K562 (cell line): ENCODE data around the gene CLIP1. TPM values are rescaled to one million over a fixed set of nuclear protein-coding genes. Genes with fewer than 3 reads are reported as not detected.

Experiments
- ADNP ChIP-seq: fragments of 200-800 bp; sonication (Bioruptor generic); IDR thresholded peaks from 2 replicates; pipeline ENCODE4 v1.6.1; 2016; ENCODE audit warnings: missing genetic modification characterization, missing compliant biosample characterization
- BMI1 ChIP-seq: fragments of 150-350 bp; IDR thresholded peaks from 2 replicates; pipeline ENCODE4 v1.6.1; 2014; ENCODE audit warnings: low read length
- E2F3 ChIP-seq: fragments of 250-450 bp; sonication (Bioruptor Pico); IDR thresholded peaks from 2 replicates; pipeline ENCODE4 v1.4.0; 2020; ENCODE audit warnings: mild to moderate bottlenecking
- ETV6 ChIP-seq, 3 experiments: fragments of 150-350 bp in 1 of 3; sonication (generic) in 1 of 3; formaldehyde crosslinking in 1 of 3; IDR thresholded peaks; 2 replicates each; pipeline versions ENCODE4 v1.6.1 to v1.8.0; 2014 to 2022; ENCODE audit warnings: borderline replicate concordance in 2 of 3, low read depth in 2 of 3, antibody characterized with exemption in 1 of 3, low read length in 1 of 3, mild to moderate bottlenecking in 1 of 3, missing genetic modification reagents in 1 of 3
- FOXJ3 ChIP-seq: sonication (generic); formaldehyde crosslinking; IDR thresholded peaks from 2 replicates; pipeline ENCODE4 v1.4.0; 2020; ENCODE audit warnings: mild to moderate bottlenecking, missing genetic modification reagents
- GTF2E2 ChIP-seq: fragments of 200-800 bp; sonication (Bioruptor generic); IDR thresholded peaks from 2 replicates; pipeline ENCODE4 v1.6.1; 2016; ENCODE audit warnings: missing genetic modification characterization, missing compliant biosample characterization
- MAFF ChIP-seq: IDR thresholded peaks from 2 replicates; pipeline ENCODE4 v1.6.1; 2012; ENCODE audit warnings: low read length, improper control_type of control experiment
- NEUROD1 ChIP-seq: fragments of 150-350 bp; IDR thresholded peaks from 2 replicates; pipeline ENCODE4 v1.6.1; 2014; ENCODE audit warnings: borderline replicate concordance, low read length, low read depth; ENCODE audit not compliant: partially characterized antibody
- PHB2 ChIP-seq: fragments of 450-650 bp; IDR thresholded peaks from 2 replicates; pipeline ENCODE4 v1.6.1; 2017; ENCODE audit warnings: low read depth
- PPARD ChIP-seq: fragments of 250-450 bp; sonication (Bioruptor Pico); IDR thresholded peaks from 2 replicates; pipeline ENCODE4 v1.8.0; 2022; ENCODE audit warnings: inconsistent platforms, mild to moderate bottlenecking, moderate library complexity
- SAFB2 ChIP-seq: fragments of 200-400 bp; formaldehyde crosslinking; IDR thresholded peaks from 2 replicates; pipeline ENCODE4 v1.6.1; 2018; ENCODE audit warnings: borderline replicate concordance, low read length, low read depth, moderate library complexity; ENCODE audit not compliant: severe bottlenecking
- SRSF1 ChIP-seq: fragments of 200-400 bp; formaldehyde crosslinking; IDR thresholded peaks from 2 replicates; pipeline ENCODE4 v1.6.1; 2017; ENCODE audit warnings: mild to moderate bottlenecking, low read depth, low read length, moderate library complexity
- SRSF3 ChIP-seq: fragments of 200-400 bp; formaldehyde crosslinking; IDR thresholded peaks from 2 replicates; pipeline ENCODE4 v1.6.1; 2016; ENCODE audit warnings: mild to moderate bottlenecking, low read length, moderate library complexity; ENCODE audit not compliant: insufficient read depth
- ZNF224 ChIP-seq: sonication (generic); formaldehyde crosslinking; IDR thresholded peaks from 2 replicates; pipeline ENCODE4 v1.8.0; 2022; ENCODE audit warnings: mild to moderate bottlenecking, missing genetic modification reagents
- ZNF431 ChIP-seq: sonication (generic); formaldehyde crosslinking; IDR thresholded peaks from 2 replicates; pipeline ENCODE4 v1.8.0; 2022; ENCODE audit warnings: mild to moderate bottlenecking, missing genetic modification reagents
- ZNF764 ChIP-seq: fragments of 250-450 bp; sonication (Bioruptor Pico); IDR thresholded peaks from 2 replicates; pipeline ENCODE4 v1.4.0; 2020; ENCODE audit warnings: low read depth, mild to moderate bottlenecking, moderate library complexity
- polyA plus RNA-seq, 8 experiments: library from polyadenylated mRNA; depleted of rRNA in 4 of 8; stranded (reverse) in 5 of 8; unstranded in 3 of 8; fragments of >200 nt; fragmentation: Nextera tagmentation in 2 of 8; fragmentation: Illumina TruSeq in 1 of 8; extraction: Ambion mirVana in 2 of 8; extraction: Trizol in 1 of 8; gene quantifications; 2 replicates each; pipeline versions ENCODE4 v1.2.1 to v1.2.3, GENCODE V29; 2011 to 2014; ENCODE audit warnings: inconsistent platforms in 1 of 8, missing spikeins in 1 of 8
- total RNA-seq, 7 experiments: library from RNA; depleted of rRNA in 6 of 7; stranded (reverse); fragments of >200 nt in 6 of 7; fragmentation: Illumina TruSeq in 2 of 7; extraction: Trizol in 2 of 7; gene quantifications; 2 replicates each; pipeline versions ENCODE4 v1.2.1 to v1.2.3, GENCODE V29; 2011 to 2021; ENCODE audit warnings: low replicate concordance in 1 of 7
- TF ChIP-seq, protein P1 (sequence below): sonication (generic); formaldehyde crosslinking; IDR thresholded peaks from 2 replicates; pipeline ENCODE4 v1.8.1; 2023; ENCODE audit warnings: mild to moderate bottlenecking, missing genetic modification reagents, moderate library complexity
- TF ChIP-seq, protein P2 (sequence below): fragments of 200-400 bp; formaldehyde crosslinking; IDR thresholded peaks from 2 replicates; pipeline ENCODE4 v1.6.1; 2017; ENCODE audit warnings: mild to moderate bottlenecking, low read depth, low read length, moderate library complexity
- TF ChIP-seq, protein P3 (sequence below), 2 experiments: fragments of 450-650 bp; IDR thresholded peaks; 2 replicates each; pipeline ENCODE4 v1.6.1; 2018; ENCODE audit warnings: mild to moderate bottlenecking in 2 of 2, low read depth in 1 of 2; ENCODE audit not compliant: partially characterized antibody in 2 of 2

The CLIP1 gene
- total and polyA plus RNA-seq, 9 of the 15 experiments (the other 6 are each of a cell fraction or from before 2014, with no cell fraction given): 5.8 to 33.9 (median 27.6) TPM

DNA sequence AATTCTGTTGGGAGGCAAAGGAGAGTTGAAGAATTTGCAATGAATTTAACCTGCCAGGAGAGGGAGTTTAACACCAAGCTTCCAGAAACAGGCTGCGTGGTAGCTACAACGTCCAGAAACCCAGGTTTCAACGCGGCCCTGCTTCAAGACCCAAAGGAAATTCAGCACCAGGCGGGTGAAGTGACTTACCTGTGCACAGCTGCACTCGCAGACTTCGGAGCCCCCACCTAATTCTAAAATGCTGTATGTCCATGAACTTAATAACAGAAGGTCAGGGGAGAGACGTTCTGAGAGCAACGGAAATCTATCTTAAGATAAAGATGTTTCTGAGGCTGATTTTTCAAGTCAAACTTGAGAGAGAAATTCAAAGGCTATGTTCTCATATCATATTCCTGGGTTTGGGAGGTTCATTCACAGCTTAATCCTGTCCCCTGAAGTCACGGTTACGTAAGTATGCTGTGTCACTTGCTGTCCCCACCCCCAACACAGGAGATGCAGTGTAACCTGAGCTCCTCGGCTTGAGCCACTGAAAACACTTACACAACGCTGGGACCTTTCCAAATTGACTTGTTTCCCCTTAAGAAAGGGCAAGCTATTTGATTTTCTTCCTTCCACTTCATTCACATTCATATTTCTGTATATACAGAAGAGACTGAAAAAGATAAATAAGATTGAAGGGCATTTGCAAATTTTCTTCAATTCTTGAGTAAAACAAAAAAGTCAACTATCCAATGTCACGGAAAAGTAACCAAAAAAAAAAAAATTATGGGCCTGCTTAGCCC lies 22.7 kb downstream of the CLIP1 start (continued):
- TF ChIP-seq, protein P1, sequence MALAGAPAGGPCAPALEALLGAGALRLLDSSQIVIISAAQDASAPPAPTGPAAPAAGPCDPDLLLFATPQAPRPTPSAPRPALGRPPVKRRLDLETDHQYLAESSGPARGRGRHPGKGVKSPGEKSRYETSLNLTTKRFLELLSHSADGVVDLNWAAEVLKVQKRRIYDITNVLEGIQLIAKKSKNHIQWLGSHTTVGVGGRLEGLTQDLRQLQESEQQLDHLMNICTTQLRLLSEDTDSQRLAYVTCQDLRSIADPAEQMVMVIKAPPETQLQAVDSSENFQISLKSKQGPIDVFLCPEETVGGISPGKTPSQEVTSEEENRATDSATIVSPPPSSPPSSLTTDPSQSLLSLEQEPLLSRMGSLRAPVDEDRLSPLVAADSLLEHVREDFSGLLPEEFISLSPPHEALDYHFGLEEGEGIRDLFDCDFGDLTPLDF (CRISPR knock-in tag): no peak; the same call in 1 of the 2 replicates
- no peak for TF ChIP-seq FOXJ3 (CRISPR knock-in tag)
- TF ChIP-seq SRSF1: no peak
- no peak for TF ChIP-seq ZNF224 (CRISPR knock-in tag)
- TF ChIP-seq ETV6 (IDR thresholded peaks at IDR 0.05; ENCODE audit: borderline replicate concordance in 1 of 2, low read depth in 2 of 2, low read length in 1 of 2): no peak
- no peak for TF ChIP-seq ETV6 (CRISPR knock-in tag; IDR thresholded peaks at IDR 0.05; ENCODE audit: borderline replicate concordance)
- TF ChIP-seq ZNF764 (CRISPR knock-in tag): no peak
- no peak for TF ChIP-seq GTF2E2
- no peak for TF ChIP-seq PHB2
- peak; percentile 43 for TF ChIP-seq NEUROD1
- TF ChIP-seq MAFF: peak; percentile 93
- TF ChIP-seq BMI1: no peak
- TF ChIP-seq SRSF3: no peak
- TF ChIP-seq, protein P2, sequence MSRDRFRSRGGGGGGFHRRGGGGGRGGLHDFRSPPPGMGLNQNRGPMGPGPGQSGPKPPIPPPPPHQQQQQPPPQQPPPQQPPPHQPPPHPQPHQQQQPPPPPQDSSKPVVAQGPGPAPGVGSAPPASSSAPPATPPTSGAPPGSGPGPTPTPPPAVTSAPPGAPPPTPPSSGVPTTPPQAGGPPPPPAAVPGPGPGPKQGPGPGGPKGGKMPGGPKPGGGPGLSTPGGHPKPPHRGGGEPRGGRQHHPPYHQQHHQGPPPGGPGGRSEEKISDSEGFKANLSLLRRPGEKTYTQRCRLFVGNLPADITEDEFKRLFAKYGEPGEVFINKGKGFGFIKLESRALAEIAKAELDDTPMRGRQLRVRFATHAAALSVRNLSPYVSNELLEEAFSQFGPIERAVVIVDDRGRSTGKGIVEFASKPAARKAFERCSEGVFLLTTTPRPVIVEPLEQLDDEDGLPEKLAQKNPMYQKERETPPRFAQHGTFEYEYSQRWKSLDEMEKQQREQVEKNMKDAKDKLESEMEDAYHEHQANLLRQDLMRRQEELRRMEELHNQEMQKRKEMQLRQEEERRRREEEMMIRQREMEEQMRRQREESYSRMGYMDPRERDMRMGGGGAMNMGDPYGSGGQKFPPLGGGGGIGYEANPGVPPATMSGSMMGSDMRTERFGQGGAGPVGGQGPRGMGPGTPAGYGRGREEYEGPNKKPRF: no peak
- TF ChIP-seq, protein P3, sequence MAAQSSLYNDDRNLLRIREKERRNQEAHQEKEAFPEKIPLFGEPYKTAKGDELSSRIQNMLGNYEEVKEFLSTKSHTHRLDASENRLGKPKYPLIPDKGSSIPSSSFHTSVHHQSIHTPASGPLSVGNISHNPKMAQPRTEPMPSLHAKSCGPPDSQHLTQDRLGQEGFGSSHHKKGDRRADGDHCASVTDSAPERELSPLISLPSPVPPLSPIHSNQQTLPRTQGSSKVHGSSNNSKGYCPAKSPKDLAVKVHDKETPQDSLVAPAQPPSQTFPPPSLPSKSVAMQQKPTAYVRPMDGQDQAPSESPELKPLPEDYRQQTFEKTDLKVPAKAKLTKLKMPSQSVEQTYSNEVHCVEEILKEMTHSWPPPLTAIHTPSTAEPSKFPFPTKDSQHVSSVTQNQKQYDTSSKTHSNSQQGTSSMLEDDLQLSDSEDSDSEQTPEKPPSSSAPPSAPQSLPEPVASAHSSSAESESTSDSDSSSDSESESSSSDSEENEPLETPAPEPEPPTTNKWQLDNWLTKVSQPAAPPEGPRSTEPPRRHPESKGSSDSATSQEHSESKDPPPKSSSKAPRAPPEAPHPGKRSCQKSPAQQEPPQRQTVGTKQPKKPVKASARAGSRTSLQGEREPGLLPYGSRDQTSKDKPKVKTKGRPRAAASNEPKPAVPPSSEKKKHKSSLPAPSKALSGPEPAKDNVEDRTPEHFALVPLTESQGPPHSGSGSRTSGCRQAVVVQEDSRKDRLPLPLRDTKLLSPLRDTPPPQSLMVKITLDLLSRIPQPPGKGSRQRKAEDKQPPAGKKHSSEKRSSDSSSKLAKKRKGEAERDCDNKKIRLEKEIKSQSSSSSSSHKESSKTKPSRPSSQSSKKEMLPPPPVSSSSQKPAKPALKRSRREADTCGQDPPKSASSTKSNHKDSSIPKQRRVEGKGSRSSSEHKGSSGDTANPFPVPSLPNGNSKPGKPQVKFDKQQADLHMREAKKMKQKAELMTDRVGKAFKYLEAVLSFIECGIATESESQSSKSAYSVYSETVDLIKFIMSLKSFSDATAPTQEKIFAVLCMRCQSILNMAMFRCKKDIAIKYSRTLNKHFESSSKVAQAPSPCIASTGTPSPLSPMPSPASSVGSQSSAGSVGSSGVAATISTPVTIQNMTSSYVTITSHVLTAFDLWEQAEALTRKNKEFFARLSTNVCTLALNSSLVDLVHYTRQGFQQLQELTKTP (IDR thresholded peaks at IDR 0.05; ENCODE audit: low read depth in 1 of 2, partially characterized antibody in 2 of 2): peak in 1 of 2 experiments; percentile 34
- TF ChIP-seq SAFB2: no peak
- no peak; the same call in 1 of the 2 replicates for TF ChIP-seq ZNF431 (CRISPR knock-in tag)
- 0 out of 2 replicates have a peak, but pooled peaks have one; percentile 64 for TF ChIP-seq ADNP
- TF ChIP-seq E2F3 (CRISPR knock-in tag): no peak
- TF ChIP-seq PPARD (CRISPR knock-in tag): no peak
